Measurements from ENCODE around the gene TMEM263. TPM values are rescaled to one million over a fixed set of nuclear protein-coding genes. Genes with fewer than 3 reads are reported as not detected.

Gene TMEM263
- total RNA-seq, result 10 to 100 TPM; 29.1 to 30.4 TPM

- DNase-seq, result peak; percentile 87
- intact Hi-C loops (cut with micrococcal nuclease), result loop anchor here (1.0 to 5.0 kb wide), 9 partner anchors 32 to 729 kb away; partner anchors contain the start of genes CKAP4, CRY1, MTERF2 and PWP1
- Mint-ChIP-seq H3K36me3 (ENCODE audit: low read depth) (peaks cover 2% of the 10 kb centered on the region), H3K27me3 (ENCODE audit: low read depth) (no peaks in the 10 kb centered on the region), H3K27ac (peak within 1 kb of the TSS; percentile 91), H3K4me1 (ENCODE audit: low read depth) (peaks cover 14% of the 10 kb centered on the region), H3K9me3 (peaks cover 3% of the 10 kb centered on the region), H3K4me3 (peak within 1 kb of the TSS; percentile 99)
- CTCF ChIA-PET, result interaction anchor here (0.9 to 1.3 kb wide), 3 partner anchors 14 to 196 kb away, joined by 3 read pairs; no protein-coding TSS in a partner anchor
These were observed at the start of gene TMEM263 for GRCh38 chr12:106955377-106956047. Gene TMEM263, plus strand, starts transcription at chr12:106955907. Its CDS starts 11,210 bp downstream, at chr12:106967117.

DNA sequence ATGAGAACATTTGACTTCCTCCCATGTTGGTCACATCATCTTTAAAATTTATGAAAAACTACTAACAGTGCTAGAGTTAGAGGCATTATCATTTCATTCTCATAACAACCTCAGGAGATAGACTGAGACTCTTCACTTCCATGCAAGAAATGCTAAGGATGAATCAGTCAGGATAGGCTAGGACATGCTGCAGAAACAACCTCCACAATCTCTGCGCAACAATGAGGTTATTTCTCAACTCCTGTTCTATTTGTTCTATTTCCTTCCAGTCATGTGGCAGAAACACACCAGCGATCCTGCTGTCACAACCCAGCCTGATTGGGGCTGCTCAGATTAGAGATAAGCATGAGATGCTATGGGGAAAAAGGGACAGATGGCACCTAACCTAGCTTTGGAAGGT is 49.0 kb upstream of the TMEM263 start:
- no peak overlapping the region for H3K27ac Mint-ChIP-seq
- peaks cover 35% of the 10 kb centered on the region for H3K27me3 Mint-ChIP-seq (ENCODE audit: low read depth)
- no peaks in the 10 kb centered on the region for H3K9me3 Mint-ChIP-seq
- DNase-seq, result no peak
- H3K36me3 Mint-ChIP-seq (ENCODE audit: low read depth), result no peaks in the 10 kb centered on the region
- H3K4me1 Mint-ChIP-seq (ENCODE audit: low read depth), result peaks cover 12% of the 10 kb centered on the region
- intact Hi-C loops (cut with micrococcal nuclease), result no loop called here
- CTCF ChIA-PET, result interaction anchor here (0.7 to 1.4 kb wide), 4 partner anchors 10 to 91 kb away, joined by 3 to 8 read pairs (median 4); no protein-coding TSS in a partner anchor
- H3K4me3 Mint-ChIP-seq, result no peak overlapping the region

- Mint-ChIP-seq H3K4me3 (no peak overlapping the region), H3K27ac (no peak overlapping the region), H3K36me3 (ENCODE audit: low read depth) (no peaks in the 10 kb centered on the region), H3K9me3 (no peaks in the 10 kb centered on the region), H3K27me3 (ENCODE audit: low read depth) (peaks cover 32% of the 10 kb centered on the region), H3K4me1 (ENCODE audit: low read depth) (peaks cover 12% of the 10 kb centered on the region)
- intact Hi-C loops (cut with micrococcal nuclease), result no loop called here
- no peak for DNase-seq
- CTCF ChIA-PET, result interaction anchor here (0.7 to 1.4 kb wide), 4 partner anchors 9 to 13 kb away, joined by 3 to 8 read pairs (median 4); no protein-coding TSS in a partner anchor
These were observed 48.3 kb upstream of the TMEM263 start for GRCh38 chr12:106907411-106907810.

GRCh38 chr12:106907846-106908245 is 47.9 kb upstream of the TMEM263 start:
- Mint-ChIP-seq H3K27ac (no peak overlapping the region), H3K36me3 (ENCODE audit: low read depth) (no peaks in the 10 kb centered on the region), H3K27me3 (ENCODE audit: low read depth) (peaks cover 29% of the 10 kb centered on the region), H3K9me3 (no peaks in the 10 kb centered on the region), H3K4me3 (no peak overlapping the region), H3K4me1 (ENCODE audit: low read depth) (peaks cover 12% of the 10 kb centered on the region)
- intact Hi-C loops (cut with micrococcal nuclease), result no loop called here
- DNase-seq, result no peak
- CTCF ChIA-PET, result interaction anchor here (0.6 to 1.4 kb wide), 3 partner anchors 12 to 525 kb away, joined by 3 to 4 read pairs (median 3); no protein-coding TSS in a partner anchor

- Mint-ChIP-seq H3K27me3 (ENCODE audit: low read depth) (peaks cover 26% of the 10 kb centered on the region), H3K36me3 (ENCODE audit: low read depth) (no peaks in the 10 kb centered on the region), H3K27ac (no peak overlapping the region), H3K9me3 (no peaks in the 10 kb centered on the region), H3K4me3 (no peak overlapping the region), H3K4me1 (ENCODE audit: low read depth) (peaks cover 11% of the 10 kb centered on the region)
- DNase-seq, result no peak
- intact Hi-C loops (cut with micrococcal nuclease), result no loop called here
- CTCF ChIA-PET, result interaction anchor here (0.6 to 1.5 kb wide), 3 partner anchors 11 to 525 kb away, joined by 3 to 6 read pairs (median 4); no protein-coding TSS in a partner anchor
These were observed 47.1 kb upstream of the TMEM263 start for GRCh38 chr12:106908561-106908960.

- intact Hi-C loops (cut with micrococcal nuclease), result loop anchor here (10.0 kb wide), 1 partner anchor 325 kb away; the partner anchor contains the start of gene RFX4
- Mint-ChIP-seq H3K27me3 (ENCODE audit: low read depth) (peaks cover 18% of the 10 kb centered on the region), H3K4me3 (no peak overlapping the region), H3K4me1 (ENCODE audit: low read depth) (peaks cover 16% of the 10 kb centered on the region), H3K27ac (no peak overlapping the region), H3K36me3 (ENCODE audit: low read depth) (no peaks in the 10 kb centered on the region), H3K9me3 (no peaks in the 10 kb centered on the region)
- DNase-seq, result no peak
- CTCF ChIA-PET, result no interaction called here
These were observed 45.5 kb upstream of the TMEM263 start for GRCh38 chr12:106910202-106910601.

- H3K27ac Mint-ChIP-seq, result no peak overlapping the region
- CTCF ChIA-PET, result no interaction called here
- peak; percentile 12 for DNase-seq
- H3K4me3 Mint-ChIP-seq, result no peak overlapping the region
- no peaks in the 10 kb centered on the region for H3K9me3 Mint-ChIP-seq
- H3K27me3 Mint-ChIP-seq (ENCODE audit: low read depth), result peaks cover 13% of the 10 kb centered on the region
- intact Hi-C loops (cut with micrococcal nuclease), result loop anchor here (10.0 kb wide), 1 partner anchor 327 kb away; the partner anchor contains the start of gene RFX4
- H3K36me3 Mint-ChIP-seq (ENCODE audit: low read depth), result no peaks in the 10 kb centered on the region
- H3K4me1 Mint-ChIP-seq (ENCODE audit: low read depth), result peaks cover 22% of the 10 kb centered on the region
These were observed 44.1 kb upstream of the TMEM263 start for GRCh38 chr12:106911581-106911980.

DNA sequence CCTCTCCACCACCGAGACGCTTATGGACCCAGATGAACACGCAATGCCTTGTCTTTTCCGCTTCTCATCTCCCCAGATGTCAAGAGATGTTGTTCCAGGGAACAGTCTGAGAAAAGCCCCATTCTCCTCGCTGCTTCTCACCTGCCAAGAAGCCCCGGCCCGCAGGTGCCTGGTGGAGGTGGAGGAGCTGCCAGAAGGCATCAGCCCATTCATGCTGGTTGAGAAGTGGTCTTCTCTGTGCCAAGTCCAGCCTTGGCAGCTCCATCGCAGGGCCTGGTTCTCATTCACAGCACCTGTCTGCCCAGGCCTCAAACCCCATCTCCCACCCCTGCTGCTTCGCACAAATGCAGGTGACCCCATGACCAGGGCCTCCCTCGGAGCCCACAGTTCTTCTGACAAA is 42.3 kb upstream of the TMEM263 start:
- CTCF ChIA-PET, result no interaction called here
- no peaks in the 10 kb centered on the region for H3K36me3 Mint-ChIP-seq (ENCODE audit: low read depth)
- H3K27ac Mint-ChIP-seq, result no peak overlapping the region
- H3K4me3 Mint-ChIP-seq, result no peak overlapping the region
- intact Hi-C loops (cut with micrococcal nuclease), result loop anchor here (10.0 kb wide), 1 partner anchor 329 kb away; the partner anchor contains the start of gene RFX4
- H3K27me3 Mint-ChIP-seq (ENCODE audit: low read depth), result peaks cover 3% of the 10 kb centered on the region
- no peak for DNase-seq
- peaks cover 22% of the 10 kb centered on the region for H3K4me1 Mint-ChIP-seq (ENCODE audit: low read depth)
- H3K9me3 Mint-ChIP-seq, result no peaks in the 10 kb centered on the region

- peaks cover 22% of the 10 kb centered on the region for H3K4me1 Mint-ChIP-seq (ENCODE audit: low read depth)
- H3K27ac Mint-ChIP-seq, result peak overlapping the region; percentile 72
- CTCF ChIA-PET, result no interaction called here
- intact Hi-C loops (cut with micrococcal nuclease), result loop anchor here (5.0 to 10.0 kb wide), 2 partner anchors 193 to 330 kb away; partner anchors contain the start of gene RFX4
- no peak overlapping the region for H3K4me3 Mint-ChIP-seq
- peak; percentile 55 for DNase-seq
- peaks cover 3% of the 10 kb centered on the region for H3K27me3 Mint-ChIP-seq (ENCODE audit: low read depth)
- no peaks in the 10 kb centered on the region for H3K9me3 Mint-ChIP-seq
- no peaks in the 10 kb centered on the region for H3K36me3 Mint-ChIP-seq (ENCODE audit: low read depth)
These were observed 40.7 kb upstream of the TMEM263 start for GRCh38 chr12:106914796-106915634.

DNA sequence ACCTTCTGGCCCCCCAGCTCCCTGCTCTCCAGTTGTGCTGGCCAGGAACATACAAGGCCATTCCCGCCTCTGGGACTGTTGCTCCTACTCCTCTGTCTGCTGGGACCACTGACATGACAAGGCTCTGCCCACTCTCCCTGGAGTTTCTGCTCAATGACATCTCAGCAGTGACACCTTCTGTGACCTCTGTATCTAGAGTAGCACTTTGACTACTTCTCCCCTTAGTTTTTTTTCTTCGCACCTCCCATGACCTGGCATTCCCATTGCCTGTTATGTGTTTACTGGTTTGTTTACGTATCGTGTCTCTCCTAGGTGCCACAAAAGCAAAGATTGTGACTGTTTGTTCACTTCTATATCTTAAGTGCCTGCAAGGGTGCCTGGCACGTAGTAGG is 40.1 kb upstream of the TMEM263 start:
- peak; percentile 9 for DNase-seq
- peaks cover 19% of the 10 kb centered on the region for H3K4me1 Mint-ChIP-seq (ENCODE audit: low read depth)
- no peaks in the 10 kb centered on the region for H3K36me3 Mint-ChIP-seq (ENCODE audit: low read depth)
- CTCF ChIA-PET, result interaction anchor here (0.7 kb wide), 1 partner anchor 179 kb away, joined by 3 read pairs; no protein-coding TSS in a partner anchor
- H3K9me3 Mint-ChIP-seq, result no peaks in the 10 kb centered on the region
- intact Hi-C loops (cut with micrococcal nuclease), result loop anchor here (5.0 to 10.0 kb wide), 2 partner anchors 193 to 331 kb away; partner anchors contain the start of gene RFX4
- H3K27me3 Mint-ChIP-seq (ENCODE audit: low read depth), result peaks cover 3% of the 10 kb centered on the region
- peak overlapping the region; percentile 5 for H3K27ac Mint-ChIP-seq
- H3K4me3 Mint-ChIP-seq, result no peak overlapping the region

GRCh38 chr12:106917503-106917902 is 38.2 kb upstream of the TMEM263 start:
- DNase-seq, result no peak
- intact Hi-C loops (cut with micrococcal nuclease), result loop anchor here (5.0 to 10.0 kb wide), 2 partner anchors 195 to 333 kb away; partner anchors contain the start of gene RFX4
- Mint-ChIP-seq H3K4me3 (no peak overlapping the region), H3K27ac (no peak overlapping the region), H3K9me3 (no peaks in the 10 kb centered on the region), H3K27me3 (ENCODE audit: low read depth) (peaks cover 3% of the 10 kb centered on the region), H3K4me1 (ENCODE audit: low read depth) (peaks cover 14% of the 10 kb centered on the region), H3K36me3 (ENCODE audit: low read depth) (no peaks in the 10 kb centered on the region)
- CTCF ChIA-PET, result interaction anchor here (0.6 to 1.5 kb wide), 5 partner anchors 10 to 560 kb away, joined by 3 read pairs; partner anchors contain the start of gene POLR3B

- no peaks in the 10 kb centered on the region for H3K36me3 Mint-ChIP-seq (ENCODE audit: low read depth)
- peak; percentile 31 for DNase-seq
- peaks cover 1% of the 10 kb centered on the region for H3K9me3 Mint-ChIP-seq
- intact Hi-C loops (cut with micrococcal nuclease), result loop anchor here (2.0 to 10.0 kb wide), 3 partner anchors 78 to 334 kb away; partner anchors contain the start of gene RFX4
- H3K27me3 Mint-ChIP-seq (ENCODE audit: low read depth), result peaks cover 5% of the 10 kb centered on the region
- CTCF ChIA-PET, result interaction anchor here (0.5 to 1.7 kb wide), 11 partner anchors 14 to 577 kb away, joined by 3 to 5 read pairs (median 3); partner anchors contain the start of gene POLR3B
- no peak overlapping the region for H3K27ac Mint-ChIP-seq
- peaks cover 14% of the 10 kb centered on the region for H3K4me1 Mint-ChIP-seq (ENCODE audit: low read depth)
- H3K4me3 Mint-ChIP-seq, result no peak overlapping the region
These were observed 37.0 kb upstream of the TMEM263 start for GRCh38 chr12:106918746-106919145.

Measured in activated naive CD4-positive, alpha-beta T cell treated with anti-CD3 and anti-CD28 coated beads for 36 hours (primary cell).